CD14-positive monocyte (primary cell): ENCODE data around the gene SLC66A1. TPM values are rescaled to one million over a fixed set of nuclear protein-coding genes. Genes with fewer than 3 reads are reported as not detected.
A peak's percentile ranks its signal among the peaks of the same experiment; 100 is the strongest.

Experiments
- DNase-seq, 3 donors: peaks; one replicate each; pipeline ENCODE4 v3.0.0-alpha.2; 2011 to 2022
- H2AFZ ChIP-seq: 2 replicates; pipeline ENCODE4 v1.6.0; 2012; ENCODE audit warnings: mild to moderate bottlenecking, low read depth, low read length, inconsistent platforms; ENCODE audit not compliant: insufficient read depth, poor library complexity, severe bottlenecking
- H3K27ac ChIP-seq, 2 donors: 1 replicate in 1 of 2; 2 replicates in 1 of 2; pipeline ENCODE4 v1.5.1; 2012 to 2013; ENCODE audit warnings: low read length in 2 of 2, control low read depth in 1 of 2, inconsistent platforms in 1 of 2, low read depth in 1 of 2, mild to moderate bottlenecking in 1 of 2
- H3K27me3 ChIP-seq, 2 donors: one replicate each; pipeline versions ENCODE4 v1.6.0 to v1.6.1; 2011 to 2013; ENCODE audit warnings: low read length in 2 of 2; ENCODE audit not compliant: control insufficient read depth in 2 of 2, insufficient read depth in 2 of 2
- H3K36me3 ChIP-seq, 2 donors: replicated peaks in 1 of 2; 1 replicate in 1 of 2; 2 replicates in 1 of 2; pipeline versions ENCODE4 v1.5.1 to v1.6.1; 2012 to 2013; ENCODE audit warnings: low read length in 2 of 2, control low read depth in 1 of 2, inconsistent platforms in 1 of 2, mild to moderate bottlenecking in 1 of 2; ENCODE audit not compliant: insufficient read depth in 2 of 2, control insufficient read depth in 1 of 2
- H3K4me1 ChIP-seq, 2 donors: 1 replicate in 1 of 2; 2 replicates in 1 of 2; pipeline versions ENCODE4 v1.5.1 to v1.6.1; 2012 to 2013; ENCODE audit warnings: low read length in 2 of 2, control low read depth in 1 of 2, inconsistent platforms in 1 of 2, mild to moderate bottlenecking in 1 of 2, moderate library complexity in 1 of 2; ENCODE audit not compliant: insufficient read depth in 2 of 2, control insufficient read depth in 1 of 2
- H3K4me2 ChIP-seq: replicated peaks from 2 replicates; pipeline ENCODE3; 2012; ENCODE audit warnings: low read length, moderate library complexity, mild to moderate bottlenecking; ENCODE audit not compliant: poor library complexity, severe bottlenecking; ENCODE audit errors: extremely low read depth
- H3K4me3 ChIP-seq, 3 experiments: fragments of 200-600 bp in 1 of 3; sonication (generic) in 1 of 3; replicated peaks in 1 of 3; 1 replicate in 2 of 3; 2 replicates in 1 of 3; pipeline ENCODE4 v1.5.1; 2011 to 2013; ENCODE audit warnings: low read length in 3 of 3, mild to moderate bottlenecking in 3 of 3, control low read depth in 2 of 3, low read depth in 2 of 3, inconsistent platforms in 1 of 3, moderate library complexity in 1 of 3
- H3K79me2 ChIP-seq: 2 replicates; pipeline ENCODE4 v1.6.0; 2012; ENCODE audit warnings: mild to moderate bottlenecking, control low read depth, inconsistent platforms, low read length, moderate library complexity; ENCODE audit not compliant: insufficient read depth
- H3K9ac ChIP-seq: 2 replicates; pipeline ENCODE4 v1.6.0; 2017; ENCODE audit warnings: low read length, mild to moderate bottlenecking; ENCODE audit not compliant: insufficient read depth, poor library complexity, severe bottlenecking
- H3K9me3 ChIP-seq, 2 donors: replicated peaks in 1 of 2; 1 replicate in 1 of 2; 2 replicates in 1 of 2; pipeline versions ENCODE4 v1.5.1 to v1.6.1; 2012 to 2013; ENCODE audit warnings: low read length in 2 of 2, control low read depth in 1 of 2; ENCODE audit not compliant: control insufficient read depth in 1 of 2, insufficient read depth in 1 of 2
- H4K20me1 ChIP-seq: 2 replicates; pipeline ENCODE4 v1.6.0; 2012; ENCODE audit warnings: mild to moderate bottlenecking, low read length, control low read depth, moderate library complexity; ENCODE audit not compliant: insufficient read depth
- H3K27ac Mint-ChIP-seq, 7 donors: one replicate each; pipeline ENCODE4 v1.8.0; 2020; ENCODE audit warnings: mild to moderate bottlenecking in 7 of 7, mixed read lengths in 7 of 7, moderate library complexity in 6 of 7, inconsistent platforms in 2 of 7
- H3K27me3 Mint-ChIP-seq, 3 donors: one replicate each; pipeline ENCODE4 v1.8.0; 2021 to 2022; ENCODE audit warnings: low read depth in 3 of 3, mild to moderate bottlenecking in 3 of 3, mixed read lengths in 3 of 3, moderate library complexity in 3 of 3, inconsistent platforms in 1 of 3
- H3K36me3 Mint-ChIP-seq, 2 donors: one replicate each; pipeline ENCODE4 v1.8.0; 2020; ENCODE audit warnings: mixed read lengths in 2 of 2, inconsistent platforms in 1 of 2, mild to moderate bottlenecking in 1 of 2
- H3K4me1 Mint-ChIP-seq: one replicate; pipeline ENCODE4 v1.8.0; 2020; ENCODE audit warnings: mild to moderate bottlenecking, mixed read lengths
- H3K4me3 Mint-ChIP-seq, 2 donors: one replicate each; pipeline ENCODE4 v1.8.0; 2020; ENCODE audit warnings: mild to moderate bottlenecking in 2 of 2, mixed read lengths in 2 of 2, moderate library complexity in 1 of 2
- H3K9me3 Mint-ChIP-seq, 7 donors: one replicate each; pipeline ENCODE4 v1.8.0; 2020 to 2022; ENCODE audit warnings: mixed read lengths in 7 of 7, mild to moderate bottlenecking in 6 of 7, moderate library complexity in 6 of 7, inconsistent platforms in 2 of 7
- WGBS: methylation state at CpG from one replicate; pipeline ENCODE4 v1.1.5; 2013; ENCODE audit warnings: missing lambda C conversion rate; ENCODE audit not compliant: insufficient coverage; 5-methylcytosine and 5-hydroxymethylcytosine counted together
- intact Hi-C, 2 donors: fragments of 100-400 bp; cut with micrococcal nuclease; formaldehyde crosslinking; loops; one replicate each; pipeline versions ENCODE4 v1.15.0 to v1.15.1; 2023
- polyA plus RNA-seq, 3 donors: library from polyadenylated mRNA; depleted of rRNA in 1 of 3; unstranded in 2 of 3; stranded (reverse) in 1 of 3; fragments of 300-500 nt in 2 of 3; fragments of >200 nt in 1 of 3; fragmentation: Illumina TruSeq in 2 of 3; gene quantifications; 1 replicate in 2 of 3; 2 replicates in 1 of 3; pipeline ENCODE4 v1.2.3, GENCODE V29; 2012 to 2021
- TF ChIP-seq, protein P1 (sequence below): fragments of 200-600 bp; IDR thresholded peaks from one replicate; pipeline ENCODE4 v1.8.0; 2022; ENCODE audit warnings: antibody characterized with exemption, mild to moderate bottlenecking

SLC66A1 gene
- polyA plus RNA-seq, 3 donors: 9.1 to 21.1 (median 9.7) TPM

- Histone ChIP-seq H3K27me3 (no peaks in the 10 kb centered on the region), H3K36me3 (peaks cover 43 to 95% of the 10 kb centered on the region in 2 donors), H3K4me3 (no peak overlapping the region), H2AFZ (no peak overlapping the region), H3K27ac (no peak overlapping the region), H3K9ac (no peak overlapping the region), H3K4me2 (no peak overlapping the region), H4K20me1 (peaks cover 100% of the 10 kb centered on the region), H3K79me2 (peaks cover 33% of the 10 kb centered on the region), H3K4me1 (no peaks in the 10 kb centered on the region), H3K9me3 (no peaks in the 10 kb centered on the region)
- Mint-ChIP-seq H3K27me3 (peaks cover 0 to 2% (median 0%) of the 10 kb centered on the region in 3 donors), H3K9me3 (no peaks in the 10 kb centered on the region), H3K4me1 (no peaks in the 10 kb centered on the region), H3K36me3 (peaks cover 62 to 81% of the 10 kb centered on the region in 2 donors), H3K27ac (peak overlapping the region in 1 of 7 donors; percentile 70), H3K4me3 (no peak overlapping the region)
- 52% methylated on average over 4 of the region's 11 CpGs for WGBS
- intact Hi-C loops: no loop called here
- no peak for DNase-seq
- TF ChIP-seq, protein P1, sequence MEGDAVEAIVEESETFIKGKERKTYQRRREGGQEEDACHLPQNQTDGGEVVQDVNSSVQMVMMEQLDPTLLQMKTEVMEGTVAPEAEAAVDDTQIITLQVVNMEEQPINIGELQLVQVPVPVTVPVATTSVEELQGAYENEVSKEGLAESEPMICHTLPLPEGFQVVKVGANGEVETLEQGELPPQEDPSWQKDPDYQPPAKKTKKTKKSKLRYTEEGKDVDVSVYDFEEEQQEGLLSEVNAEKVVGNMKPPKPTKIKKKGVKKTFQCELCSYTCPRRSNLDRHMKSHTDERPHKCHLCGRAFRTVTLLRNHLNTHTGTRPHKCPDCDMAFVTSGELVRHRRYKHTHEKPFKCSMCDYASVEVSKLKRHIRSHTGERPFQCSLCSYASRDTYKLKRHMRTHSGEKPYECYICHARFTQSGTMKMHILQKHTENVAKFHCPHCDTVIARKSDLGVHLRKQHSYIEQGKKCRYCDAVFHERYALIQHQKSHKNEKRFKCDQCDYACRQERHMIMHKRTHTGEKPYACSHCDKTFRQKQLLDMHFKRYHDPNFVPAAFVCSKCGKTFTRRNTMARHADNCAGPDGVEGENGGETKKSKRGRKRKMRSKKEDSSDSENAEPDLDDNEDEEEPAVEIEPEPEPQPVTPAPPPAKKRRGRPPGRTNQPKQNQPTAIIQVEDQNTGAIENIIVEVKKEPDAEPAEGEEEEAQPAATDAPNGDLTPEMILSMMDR: no peak
These were observed 48.3 kb downstream of the SLC66A1 start for GRCh38 chr1:19360432-19360831.

- WGBS: 94% methylated on average over 12 of the region's 18 CpGs
- no peak overlapping the region for H2AFZ ChIP-seq
- H3K27me3 ChIP-seq: no peaks in the 10 kb centered on the region
- H3K4me3 ChIP-seq: no peak overlapping the region
- no peaks in the 10 kb centered on the region for H3K9me3 ChIP-seq
- no peak overlapping the region for H3K27ac Mint-ChIP-seq
- peaks cover 0 to 2% (median 0%) of the 10 kb centered on the region in 3 donors for H3K27me3 Mint-ChIP-seq
- intact Hi-C loops: no loop called here
- peaks cover 33% of the 10 kb centered on the region for H3K79me2 ChIP-seq
- H3K36me3 Mint-ChIP-seq: peaks cover 60 to 81% of the 10 kb centered on the region in 2 donors
- DNase-seq: no peak
- peaks cover 100% of the 10 kb centered on the region for H4K20me1 ChIP-seq
- H3K4me3 Mint-ChIP-seq: no peak overlapping the region
- H3K9me3 Mint-ChIP-seq: no peaks in the 10 kb centered on the region
- no peak overlapping the region for H3K9ac ChIP-seq
- peaks cover 37 to 94% of the 10 kb centered on the region in 2 donors for H3K36me3 ChIP-seq
- H3K4me1 Mint-ChIP-seq: no peaks in the 10 kb centered on the region
- TF ChIP-seq, protein P1: no peak
- H3K4me1 ChIP-seq: no peaks in the 10 kb centered on the region
- H3K27ac ChIP-seq: no peak overlapping the region
- no peak overlapping the region for H3K4me2 ChIP-seq
These were observed 48.9 kb downstream of the SLC66A1 start for GRCh38 chr1:19360843-19361610.
